Endodermal cell (in vitro differentiated cells): ENCODE results near the gene ERBB4. TPM values are rescaled to one million over a fixed set of nuclear protein-coding genes. Genes with fewer than 3 reads are reported as not detected.

Experiments used
- DNase-seq: peaks from one replicate; pipeline ENCODE4 v3.0.0-alpha.2; 2017
- H3K27ac ChIP-seq: 2 replicates; pipeline ENCODE4 v1.5.1; 2013; ENCODE audit warnings: mild to moderate bottlenecking, low read depth, low read length, moderate library complexity
- H3K27me3 ChIP-seq: 2 replicates; pipeline ENCODE4 v1.6.1; 2013; ENCODE audit warnings: mild to moderate bottlenecking, low read length, moderate library complexity; ENCODE audit not compliant: insufficient read depth, control insufficient read depth, poor library complexity, severe bottlenecking
- H3K36me3 ChIP-seq: 2 replicates; pipeline ENCODE4 v1.7.0; 2013; ENCODE audit warnings: mild to moderate bottlenecking, low read length, moderate library complexity; ENCODE audit not compliant: control insufficient read depth, insufficient read depth
- H3K4me1 ChIP-seq: one replicate; pipeline ENCODE4 v1.7.0; 2013; ENCODE audit warnings: low read length; ENCODE audit not compliant: control insufficient read depth, insufficient read depth
- H3K4me3 ChIP-seq: 2 replicates; pipeline ENCODE4 v1.5.1; 2013; ENCODE audit warnings: mild to moderate bottlenecking, low read length, moderate library complexity
- H3K9ac ChIP-seq: 2 replicates; pipeline ENCODE4 v1.6.1; 2013; ENCODE audit warnings: mild to moderate bottlenecking, low read length, moderate library complexity; ENCODE audit not compliant: poor library complexity, severe bottlenecking; ENCODE audit errors: extremely low read depth
- H3K9me3 ChIP-seq: 2 replicates; pipeline ENCODE4 v1.6.1; 2013; ENCODE audit warnings: mild to moderate bottlenecking, low read length, moderate library complexity; ENCODE audit not compliant: control insufficient read depth
- H3K27ac Mint-ChIP-seq: 2 replicates; pipeline ENCODE4 v1.8.0; 2020; ENCODE audit warnings: mixed read lengths
- H3K27me3 Mint-ChIP-seq: 2 replicates; pipeline ENCODE4 v1.8.0; 2021; ENCODE audit warnings: mild to moderate bottlenecking, mixed read lengths; ENCODE audit not compliant: insufficient read depth
- H3K36me3 Mint-ChIP-seq: 2 replicates; pipeline ENCODE4 v1.8.0; 2020; ENCODE audit warnings: low read depth, mixed read lengths
- H3K4me1 Mint-ChIP-seq: 2 replicates; pipeline ENCODE4 v1.8.0; 2020; ENCODE audit warnings: mixed read lengths
- H3K4me3 Mint-ChIP-seq: 2 replicates; pipeline ENCODE4 v1.8.0; 2020; ENCODE audit warnings: mild to moderate bottlenecking, moderate library complexity, mixed read lengths
- H3K9me3 Mint-ChIP-seq: 2 replicates; pipeline ENCODE4 v1.8.0; 2020; ENCODE audit warnings: mild to moderate bottlenecking, mixed read lengths
- WGBS, 2 experiments: methylation state at CpG; one replicate each; pipeline versions ENCODE4 v1.1.5 to v1.1.7; 2013; ENCODE audit warnings: missing lambda C conversion rate in 2 of 2, mixed read lengths in 1 of 2; ENCODE audit not compliant: insufficient coverage in 1 of 2, insufficient read length in 1 of 2; 5-methylcytosine and 5-hydroxymethylcytosine counted together
- total RNA-seq, 2 donors: library from RNA; stranded (reverse); fragmentation: NEBNext Ultra II Directional in 1 of 2; extraction: Animal tissue kit (Norgen Biotek cat#: 25700) in 1 of 2; gene quantifications; 2 replicates in 1 of 2; 3 replicates in 1 of 2; pipeline ENCODE4 v1.2.1, GENCODE V29; 2021
- TF ChIP-seq, protein P1 (sequence below): fragments of 200-600 bp; sonication (generic); conservative IDR thresholded peaks from 2 replicates; pipeline ENCODE4 v1.5.0; 2021; ENCODE audit warnings: antibody characterized with exemption, mild to moderate bottlenecking

ERBB4 gene
- total RNA-seq, 2 donors from 2014 or later: 154 to 158 TPM

GRCh38 chr2:211469664-211470059 is 1068.9 kb downstream of the ERBB4 start:
- no peak overlapping the region for H3K27ac Mint-ChIP-seq
- H3K4me3 ChIP-seq: no peak overlapping the region
- no peaks in the 10 kb centered on the region for H3K27me3 ChIP-seq
- no peak overlapping the region for H3K9ac ChIP-seq
- no peaks in the 10 kb centered on the region for H3K27me3 Mint-ChIP-seq
- peaks cover 6% of the 10 kb centered on the region for H3K9me3 Mint-ChIP-seq
- peaks cover 23% of the 10 kb centered on the region for H3K36me3 Mint-ChIP-seq
- TF ChIP-seq, protein P1, sequence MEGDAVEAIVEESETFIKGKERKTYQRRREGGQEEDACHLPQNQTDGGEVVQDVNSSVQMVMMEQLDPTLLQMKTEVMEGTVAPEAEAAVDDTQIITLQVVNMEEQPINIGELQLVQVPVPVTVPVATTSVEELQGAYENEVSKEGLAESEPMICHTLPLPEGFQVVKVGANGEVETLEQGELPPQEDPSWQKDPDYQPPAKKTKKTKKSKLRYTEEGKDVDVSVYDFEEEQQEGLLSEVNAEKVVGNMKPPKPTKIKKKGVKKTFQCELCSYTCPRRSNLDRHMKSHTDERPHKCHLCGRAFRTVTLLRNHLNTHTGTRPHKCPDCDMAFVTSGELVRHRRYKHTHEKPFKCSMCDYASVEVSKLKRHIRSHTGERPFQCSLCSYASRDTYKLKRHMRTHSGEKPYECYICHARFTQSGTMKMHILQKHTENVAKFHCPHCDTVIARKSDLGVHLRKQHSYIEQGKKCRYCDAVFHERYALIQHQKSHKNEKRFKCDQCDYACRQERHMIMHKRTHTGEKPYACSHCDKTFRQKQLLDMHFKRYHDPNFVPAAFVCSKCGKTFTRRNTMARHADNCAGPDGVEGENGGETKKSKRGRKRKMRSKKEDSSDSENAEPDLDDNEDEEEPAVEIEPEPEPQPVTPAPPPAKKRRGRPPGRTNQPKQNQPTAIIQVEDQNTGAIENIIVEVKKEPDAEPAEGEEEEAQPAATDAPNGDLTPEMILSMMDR: no peak
- no peak overlapping the region for H3K27ac ChIP-seq
- DNase-seq: no peak
- no peaks in the 10 kb centered on the region for H3K36me3 ChIP-seq
- WGBS, 2 experiments: 52% methylated on average over 2 of the region's 3 CpGs; no CpG with 5 or more reads in 1 of the 2 experiments
- H3K4me1 Mint-ChIP-seq: peaks cover 24% of the 10 kb centered on the region
- peaks cover 2% of the 10 kb centered on the region for H3K4me1 ChIP-seq
- H3K9me3 ChIP-seq: peaks cover 10% of the 10 kb centered on the region
- H3K4me3 Mint-ChIP-seq: no peak overlapping the region

- no peak overlapping the region for H3K9ac ChIP-seq
- TF ChIP-seq, protein P1: no peak
- WGBS, 2 experiments: 55 to 68% methylated on average over 2 to 4 of the region's 4 CpGs
Measured at GRCh38 chr2:211468877-211469663, 1069.5 kb downstream of the ERBB4 start.

GRCh38 chr2:211468217-211468616 is 1070.4 kb downstream of the ERBB4 start:
- Mint-ChIP-seq H3K4me3 (no peak overlapping the region), H3K36me3 (peaks cover 20% of the 10 kb centered on the region), H3K27ac (no peak overlapping the region), H3K27me3 (no peaks in the 10 kb centered on the region), H3K9me3 (peaks cover 5% of the 10 kb centered on the region), H3K4me1 (peaks cover 31% of the 10 kb centered on the region)
- H3K9me3 ChIP-seq: peaks cover 4% of the 10 kb centered on the region
- no peaks in the 10 kb centered on the region for H3K27me3 ChIP-seq
- H3K4me3 ChIP-seq: no peak overlapping the region
- no peaks in the 10 kb centered on the region for H3K36me3 ChIP-seq
- no peak overlapping the region for H3K27ac ChIP-seq
- H3K9ac ChIP-seq: no peak overlapping the region
- 91 to 100% methylated on average over 3 to 4 of the region's 4 CpGs for WGBS, 2 experiments
- no peak for DNase-seq
- TF ChIP-seq, protein P1: no peak
- peaks cover 2% of the 10 kb centered on the region for H3K4me1 ChIP-seq

More at GRCh38 chr2:211468877-211469663, 1069.5 kb downstream of the ERBB4 start:
- Mint-ChIP-seq H3K9me3 (peaks cover 6% of the 10 kb centered on the region), H3K27me3 (no peaks in the 10 kb centered on the region), H3K4me3 (no peak overlapping the region), H3K36me3 (peaks cover 23% of the 10 kb centered on the region), H3K27ac (no peak overlapping the region), H3K4me1 (peaks cover 24% of the 10 kb centered on the region)
- H3K4me1 ChIP-seq: peaks cover 2% of the 10 kb centered on the region
- peaks cover 10% of the 10 kb centered on the region for H3K9me3 ChIP-seq
- no peaks in the 10 kb centered on the region for H3K27me3 ChIP-seq
- peak overlapping the region; percentile 76 for H3K27ac ChIP-seq
- DNase-seq: peak; percentile 52
- no peak overlapping the region for H3K4me3 ChIP-seq
- H3K36me3 ChIP-seq: no peaks in the 10 kb centered on the region
